ENCODE results near the gene ZSWIM7.
"Not testable (repeated sequence)": the region's sequence is repeated elsewhere in the genome, so short reads cannot be mapped to it uniquely, and the experiment has no call there.

The ZSWIM7 gene

DNA sequence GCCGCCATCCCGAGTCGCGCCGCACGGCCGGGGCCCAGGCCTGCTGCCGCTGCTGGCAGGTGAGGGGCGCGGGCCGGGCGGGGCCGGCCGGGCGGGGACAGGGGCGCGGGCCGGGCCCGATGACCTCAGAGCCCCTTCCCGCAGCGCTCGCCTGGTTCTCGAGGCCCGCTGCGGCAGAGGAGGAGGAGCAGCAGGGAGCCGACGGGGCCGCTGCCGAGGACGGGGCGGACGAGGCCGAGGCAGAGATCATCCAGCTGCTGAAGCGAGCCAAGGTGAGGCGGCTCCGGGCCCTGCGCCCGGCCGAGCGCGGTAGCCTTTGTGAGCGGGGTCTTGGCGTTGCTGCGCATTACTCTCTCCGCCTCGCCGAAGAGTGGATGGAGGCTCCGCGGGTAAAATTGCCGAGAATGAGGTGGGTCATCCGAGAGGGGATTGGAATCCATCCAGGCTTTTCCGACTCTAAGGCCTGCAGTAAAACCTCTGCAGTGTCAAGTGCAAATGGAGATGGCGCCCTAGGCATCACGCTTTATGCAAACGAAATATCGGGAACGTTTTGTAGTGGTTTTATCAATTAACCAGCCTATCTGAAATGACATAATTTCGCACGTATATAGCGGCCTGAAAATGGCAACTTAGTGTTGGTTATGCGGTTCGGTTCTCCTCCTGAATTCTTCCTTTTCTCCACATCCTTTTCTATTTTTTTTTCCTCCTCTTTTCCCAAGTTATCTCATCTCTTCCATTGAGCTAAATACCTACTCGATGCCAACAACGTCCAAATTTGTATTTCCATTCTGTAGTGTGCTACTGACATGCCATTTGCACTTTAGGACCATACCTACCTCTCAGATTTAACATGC lies 697 bp upstream of the ZSWIM7 start:
- DNase-seq (ENCODE audit: low read depth in 3 of 3) = no peak

DNA sequence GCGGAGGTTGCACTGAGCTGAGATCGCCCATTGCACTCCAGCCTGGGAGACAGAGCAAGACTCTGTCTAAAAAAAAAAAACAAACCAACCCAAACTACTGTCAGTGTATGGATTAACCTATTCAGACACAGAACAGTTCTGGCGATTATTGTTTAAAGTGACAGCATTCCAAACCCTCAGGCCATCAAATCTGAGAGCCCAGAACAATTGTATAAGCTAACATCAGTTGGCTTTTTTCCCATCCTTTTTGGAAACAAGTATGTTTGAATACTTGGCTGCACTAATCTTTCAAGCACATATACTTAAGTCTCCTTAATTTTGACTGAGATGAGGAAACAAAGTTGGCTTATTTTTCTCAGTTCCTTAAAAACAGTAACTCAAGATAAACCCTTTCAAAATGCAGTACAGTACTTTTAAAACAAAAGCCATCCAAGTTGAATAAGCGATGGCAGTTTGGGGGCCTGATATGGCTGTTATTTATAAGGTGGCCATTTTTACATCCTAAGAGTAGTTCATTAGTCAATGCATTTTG lies 1.4 kb downstream of the ZSWIM7 start:
- no peak for DNase-seq (ENCODE audit: low read depth in 3 of 3)

DNA sequence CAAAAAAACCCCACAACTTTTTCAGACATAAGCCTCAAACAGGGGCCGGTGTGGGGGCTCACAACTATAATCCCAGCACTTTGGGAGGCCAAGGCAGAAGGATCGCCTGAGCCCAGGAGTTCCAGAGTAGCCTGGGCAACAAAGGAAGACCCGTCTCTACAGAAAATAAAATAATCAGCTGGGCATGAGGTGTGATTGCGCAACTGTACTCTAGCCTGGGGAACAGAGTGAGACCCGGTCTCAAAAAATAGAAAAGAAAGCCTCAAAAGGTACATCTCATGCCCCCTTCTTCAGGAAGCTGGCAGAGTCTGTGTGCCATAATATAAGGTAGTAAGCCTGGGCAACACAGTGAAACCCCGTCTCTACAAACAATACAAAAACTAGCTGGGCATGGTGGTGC lies 3.2 kb downstream of the ZSWIM7 start:
- no peak for DNase-seq (ENCODE audit: low read depth in 3 of 3)

DNA sequence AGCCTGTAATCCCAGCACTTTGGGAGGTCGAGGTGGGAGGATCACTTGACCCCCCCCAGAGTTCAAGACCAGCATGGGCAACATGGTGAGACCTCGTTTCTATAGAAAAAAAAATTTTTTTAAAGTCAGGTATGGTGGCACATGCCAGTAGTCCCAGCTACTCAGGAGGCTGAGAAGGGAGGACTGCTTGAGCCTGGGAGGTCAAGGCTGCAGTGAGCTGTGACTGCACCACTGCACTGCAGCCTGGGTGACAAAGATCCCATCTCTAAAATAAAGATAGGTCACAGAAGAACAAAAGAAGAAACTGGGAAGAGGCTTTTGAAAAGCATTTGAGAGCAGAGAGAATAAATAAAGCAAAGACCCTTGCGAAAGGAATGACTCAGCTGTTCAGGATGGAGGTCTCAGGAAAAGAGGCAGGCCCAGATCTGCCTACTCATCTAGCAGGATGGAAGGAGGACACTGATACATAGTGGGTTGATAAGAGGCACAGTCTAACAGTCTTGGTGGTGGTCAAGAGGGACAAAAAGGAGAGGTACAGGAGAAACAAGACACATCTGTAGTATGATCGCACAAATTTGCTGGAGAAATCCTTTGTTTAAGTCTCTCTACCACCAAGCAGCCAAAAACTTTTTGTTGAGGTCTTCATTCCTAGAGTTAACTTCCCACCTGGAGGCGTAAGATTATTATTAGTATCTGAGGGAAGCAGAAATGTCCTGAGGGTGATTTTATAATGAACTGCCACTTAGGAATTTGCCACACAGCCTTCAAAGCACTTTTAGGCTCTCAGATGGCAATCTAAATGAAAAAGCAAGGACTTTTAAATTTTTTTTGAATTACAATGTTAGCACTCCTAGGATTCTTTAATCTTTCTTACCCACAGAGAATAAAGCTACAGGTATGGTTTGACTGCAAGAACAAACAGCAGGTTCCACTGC lies 17.6 kb downstream of the ZSWIM7 start:
- DNase-seq (ENCODE audit: low read depth in 3 of 3) = no peak

DNA sequence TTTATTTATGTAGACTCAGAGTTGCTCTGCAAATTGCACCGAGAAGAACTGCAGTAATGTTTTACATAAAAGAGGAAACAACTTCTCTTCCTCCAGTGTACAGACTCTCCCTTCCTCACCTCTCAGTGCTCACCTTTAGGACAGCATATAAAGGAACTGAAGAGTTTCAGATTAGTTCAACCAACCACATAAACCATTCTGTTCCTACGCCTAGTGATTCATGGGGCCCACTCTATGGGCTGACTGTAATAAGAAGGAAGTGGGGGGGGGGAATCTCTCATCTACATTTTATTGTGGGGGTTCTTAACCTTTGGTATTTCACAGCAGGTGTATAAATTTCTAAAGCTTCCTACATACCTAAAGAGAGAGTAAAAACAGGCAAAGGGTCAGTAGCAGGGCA lies 18.3 kb downstream of the ZSWIM7 start:
- DNase-seq (ENCODE audit: low read depth in 3 of 3) = no peak

DNA sequence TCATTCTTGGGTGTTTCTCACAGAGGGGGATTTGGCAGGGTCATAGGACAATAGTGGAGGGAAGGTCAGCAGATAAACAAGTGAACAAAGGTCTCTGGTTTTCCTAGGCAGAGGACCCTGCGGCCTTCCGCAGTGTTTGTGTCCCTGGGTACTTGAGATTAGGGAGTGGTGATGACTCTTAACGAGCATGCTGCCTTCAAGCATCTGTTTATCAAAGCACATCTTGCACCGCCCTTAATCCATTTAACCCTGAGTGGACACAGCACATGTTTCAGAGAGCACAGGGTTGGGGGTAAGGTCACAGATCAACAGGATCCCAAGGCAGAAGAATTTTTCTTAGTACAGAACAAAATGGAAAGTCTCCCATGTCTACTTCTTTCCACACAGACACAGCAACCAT lies 20.5 kb downstream of the ZSWIM7 start:
- not testable (repeated sequence) for DNase-seq (ENCODE audit: low read depth in 3 of 3)

DNA sequence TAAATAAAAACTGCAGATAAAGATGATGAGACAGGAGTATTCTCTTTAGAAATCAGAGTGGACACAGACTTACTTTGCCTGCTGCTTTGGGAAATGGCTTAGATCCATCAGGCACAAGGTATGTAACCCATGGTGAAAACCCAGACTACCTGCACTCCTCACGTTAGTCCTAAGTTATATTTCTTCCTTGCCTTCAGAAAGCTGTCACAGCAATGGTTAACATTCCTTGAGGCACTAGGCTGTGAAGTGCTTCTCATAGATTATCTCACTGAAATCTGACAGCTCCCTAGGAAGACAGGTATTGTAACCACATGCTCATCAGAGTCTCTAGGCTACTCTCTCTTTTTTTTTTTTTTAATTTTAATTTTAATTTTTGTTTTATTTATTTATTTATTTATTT lies 20.9 kb downstream of the ZSWIM7 start:
- DNase-seq (ENCODE audit: low read depth in 3 of 3) = no peak

DNA sequence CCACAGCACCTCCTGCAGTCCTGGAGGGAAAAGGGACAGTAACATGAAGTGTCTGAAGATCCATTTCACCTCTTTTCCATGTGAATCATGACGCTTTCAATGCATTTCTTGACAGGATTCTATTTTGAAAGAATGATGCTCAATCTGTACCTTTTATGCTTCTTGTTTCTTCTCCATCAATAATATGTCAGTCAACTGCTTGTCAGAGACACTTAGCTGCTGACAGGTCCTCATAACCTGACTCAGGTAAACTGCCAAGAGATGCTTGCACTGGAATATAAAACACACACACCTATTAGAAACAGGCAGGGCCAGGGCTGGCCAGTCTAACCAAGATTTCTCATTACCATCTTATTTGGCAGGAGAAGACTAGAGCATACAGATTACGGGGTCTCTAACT lies 21.6 kb downstream of the ZSWIM7 start:
- DNase-seq (ENCODE audit: low read depth in 3 of 3) = no peak

DNA sequence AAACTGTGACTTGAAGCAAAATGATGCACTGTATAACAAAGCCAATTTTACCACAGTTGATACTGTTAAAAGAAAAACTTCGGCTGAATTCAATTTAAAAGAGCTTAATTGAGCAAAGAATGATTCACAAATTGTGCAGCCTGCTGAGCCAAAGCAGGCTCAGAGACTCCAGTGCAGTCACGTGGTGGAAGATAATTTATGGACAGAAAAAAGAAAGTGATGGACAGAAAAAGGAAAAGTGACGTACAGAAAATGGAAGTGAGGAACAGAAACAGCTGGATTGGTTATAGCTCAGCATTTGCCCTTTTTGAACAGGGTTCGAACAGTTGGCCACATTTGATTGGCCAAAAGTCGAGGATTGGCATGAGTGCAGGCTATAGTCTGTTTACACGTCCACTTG lies 25.7 kb downstream of the ZSWIM7 start:
- DNase-seq (ENCODE audit: low read depth in 3 of 3) = no peak

DNA sequence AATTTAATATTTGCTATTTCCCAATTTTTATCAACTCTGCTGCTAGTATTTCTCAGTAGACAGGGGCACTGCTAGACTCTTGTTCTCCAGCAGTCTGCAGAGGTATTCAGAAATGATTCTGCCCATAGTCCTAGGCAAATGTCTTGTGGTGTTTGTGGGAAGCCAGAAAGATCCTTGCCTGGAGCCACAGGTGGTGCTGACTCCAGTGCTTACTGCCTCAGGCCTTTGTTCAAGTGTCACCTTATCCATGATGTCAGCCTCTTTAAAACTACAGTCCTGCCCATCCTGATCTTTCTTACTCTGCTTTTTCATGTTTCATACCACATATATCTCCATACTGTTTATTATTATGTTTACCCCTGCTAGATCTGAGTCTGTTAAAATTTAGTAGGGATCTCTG lies 26.5 kb downstream of the ZSWIM7 start:
- no peak for DNase-seq (ENCODE audit: low read depth in 3 of 3)

DNA sequence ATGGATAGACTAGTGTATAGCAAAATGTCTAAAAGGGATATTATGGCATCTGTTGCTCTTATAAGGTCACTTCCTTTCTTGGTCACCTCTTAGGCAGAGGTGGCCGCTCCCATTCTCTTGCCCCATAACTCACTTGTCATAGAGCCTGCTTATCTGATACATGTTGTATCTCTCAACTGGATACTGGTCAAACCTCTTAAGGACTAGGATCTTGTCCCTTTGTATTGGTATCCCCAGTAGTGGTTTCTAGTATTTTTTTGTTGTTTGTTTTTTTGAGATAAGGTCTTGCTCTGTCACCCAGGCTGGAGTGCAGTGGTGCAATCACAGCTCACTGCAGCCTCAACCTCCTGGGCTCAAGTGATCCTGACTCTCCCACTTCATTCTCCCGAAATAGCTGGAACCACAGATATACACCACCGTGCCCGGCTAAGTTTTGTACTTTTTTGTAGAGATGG lies 27.0 kb downstream of the ZSWIM7 start:
- no peak for DNase-seq (ENCODE audit: low read depth in 3 of 3)

DNA sequence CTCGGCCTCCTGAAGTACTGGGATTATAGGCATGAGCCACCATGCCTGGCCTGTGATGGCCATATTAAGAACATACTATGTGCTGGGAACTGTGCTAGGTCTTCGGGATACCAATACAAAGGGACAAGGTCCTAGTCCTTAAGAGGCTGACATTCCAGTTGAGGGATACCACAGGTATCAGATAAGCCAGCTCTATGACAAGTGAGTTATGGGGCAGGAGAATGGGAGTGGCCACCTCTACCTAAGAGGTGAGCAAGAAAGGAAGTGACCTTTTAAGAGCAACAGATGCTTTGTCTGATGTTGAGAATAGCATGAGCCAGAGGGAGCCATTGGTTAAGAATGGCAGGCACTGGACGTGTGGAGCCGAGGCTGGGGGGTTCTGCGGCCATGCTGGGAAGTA lies 27.6 kb downstream of the ZSWIM7 start:
- no peak for DNase-seq (ENCODE audit: low read depth in 3 of 3)

DNA sequence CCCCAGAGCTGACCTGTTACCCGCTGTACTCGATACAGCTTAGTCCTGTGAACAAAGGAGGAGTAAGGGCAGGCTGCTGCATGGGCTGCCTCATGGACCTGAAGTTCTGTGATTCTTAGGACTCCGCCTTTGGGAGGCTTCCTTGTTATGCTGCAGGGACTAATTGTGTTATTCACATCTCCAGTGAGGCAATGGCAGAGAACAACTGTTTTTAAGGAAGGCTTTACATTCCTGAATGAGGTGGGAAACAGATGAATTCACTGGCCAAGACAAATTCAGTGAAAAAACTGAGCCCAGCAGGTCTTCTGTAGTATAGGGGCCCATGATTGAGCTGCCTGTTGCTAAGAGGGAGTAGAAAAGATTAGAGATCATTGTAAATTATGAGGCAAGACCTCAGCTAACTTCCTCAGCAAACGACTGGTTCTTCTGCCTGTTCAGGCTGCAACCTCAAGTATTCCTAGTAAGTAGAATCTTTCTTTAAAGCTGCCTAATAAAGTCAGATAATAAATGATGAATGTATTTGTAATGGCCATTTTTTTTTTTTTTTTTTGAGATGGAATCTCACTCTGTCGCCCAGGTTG lies 28.3 kb downstream of the ZSWIM7 start:
- DNase-seq (ENCODE audit: low read depth in 3 of 3) = no peak

DNA sequence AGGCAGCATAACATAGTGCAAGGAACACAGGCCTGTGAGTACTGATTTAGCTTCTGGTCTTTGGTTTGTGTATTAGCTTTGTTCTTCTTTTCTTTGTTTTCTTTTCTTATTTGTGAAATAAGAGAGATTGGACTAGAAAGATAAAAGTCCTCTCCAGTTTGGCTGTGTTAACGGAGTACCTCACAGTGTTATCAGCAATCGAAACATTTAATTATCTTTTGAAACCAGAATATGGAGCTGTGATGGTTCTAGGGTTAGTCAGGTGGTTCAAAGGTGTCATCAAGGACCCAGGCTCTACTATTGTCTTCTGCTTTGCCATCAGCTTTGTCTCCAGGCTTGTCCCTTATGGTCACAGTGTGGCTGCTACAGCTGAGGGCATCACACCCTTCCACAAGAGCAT lies 29.0 kb downstream of the ZSWIM7 start:
- no peak for DNase-seq (ENCODE audit: low read depth in 3 of 3)

DNA sequence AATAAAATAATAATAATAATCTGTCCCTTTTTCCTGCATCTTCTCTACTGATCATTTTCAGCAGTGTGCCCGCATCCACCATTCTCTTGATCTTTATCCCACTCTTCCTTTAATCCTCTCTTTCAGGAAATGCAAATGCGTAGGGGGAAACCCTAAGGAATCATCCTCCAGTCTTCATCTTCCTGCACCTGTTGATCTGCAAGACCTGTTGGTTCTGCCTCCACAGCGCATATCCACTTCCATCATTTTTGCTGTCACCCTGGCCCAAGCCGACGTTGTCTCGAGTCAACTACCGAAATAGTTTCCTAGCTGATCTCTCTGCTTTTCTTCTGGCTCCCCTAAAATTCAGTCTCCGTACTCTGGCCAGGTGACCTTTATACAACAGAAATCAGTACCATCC lies 30.0 kb downstream of the ZSWIM7 start:
- no peak for DNase-seq (ENCODE audit: low read depth in 3 of 3)

DNA sequence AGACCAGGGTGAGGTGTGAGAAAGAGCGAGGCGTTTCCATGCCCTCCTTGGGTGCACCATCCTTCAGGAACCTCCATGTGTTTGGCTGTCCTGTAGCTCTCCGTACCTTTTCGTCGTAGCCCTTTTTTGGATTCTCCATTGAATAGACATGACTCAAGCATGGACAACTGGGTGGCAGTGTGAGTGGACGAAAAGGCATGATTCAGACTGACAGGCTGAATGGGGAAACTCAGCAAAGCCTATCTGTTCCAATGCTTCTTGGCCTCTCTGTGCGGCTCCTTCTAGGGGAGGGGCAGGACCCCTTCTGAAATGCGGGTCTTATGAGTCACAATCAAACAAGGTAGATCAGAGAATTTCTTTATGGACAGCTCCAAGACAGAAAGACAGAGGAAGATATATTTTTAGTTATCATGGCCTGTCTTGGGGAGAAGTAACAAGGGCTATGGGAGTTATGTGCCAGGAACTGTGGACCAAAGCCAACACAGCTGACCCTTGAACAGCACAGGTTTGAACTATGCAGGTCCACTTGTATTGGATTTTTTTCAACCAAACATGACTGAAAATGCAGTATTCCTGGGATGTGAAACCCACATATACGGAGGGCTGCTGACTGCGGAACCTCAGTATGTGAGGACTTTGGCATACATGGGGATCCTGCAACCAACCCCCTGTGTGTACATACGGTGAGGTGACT lies 31.7 kb downstream of the ZSWIM7 start:
- DNase-seq (ENCODE audit: low read depth in 3 of 3) = no peak

DNA sequence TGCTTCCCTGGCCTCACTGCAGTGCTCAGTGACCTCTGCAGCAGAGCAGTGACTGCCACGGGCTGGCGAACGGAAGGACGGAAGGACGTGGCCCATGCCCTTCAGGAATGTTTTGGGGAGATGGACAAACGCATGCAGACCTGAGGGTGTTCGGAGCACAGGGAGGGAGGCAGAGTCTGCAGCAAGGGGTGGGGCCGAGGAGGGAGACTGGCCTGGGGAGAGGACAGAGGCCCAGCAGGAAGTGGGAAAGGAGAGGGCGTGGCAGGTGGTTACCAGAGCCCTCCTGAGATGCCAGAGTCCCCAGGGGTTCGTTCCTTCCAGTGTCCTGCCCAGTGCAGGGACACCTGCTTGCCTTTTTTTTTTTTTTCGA lies 32.6 kb downstream of the ZSWIM7 start:
- no peak for DNase-seq (ENCODE audit: low read depth in 3 of 3)

DNA sequence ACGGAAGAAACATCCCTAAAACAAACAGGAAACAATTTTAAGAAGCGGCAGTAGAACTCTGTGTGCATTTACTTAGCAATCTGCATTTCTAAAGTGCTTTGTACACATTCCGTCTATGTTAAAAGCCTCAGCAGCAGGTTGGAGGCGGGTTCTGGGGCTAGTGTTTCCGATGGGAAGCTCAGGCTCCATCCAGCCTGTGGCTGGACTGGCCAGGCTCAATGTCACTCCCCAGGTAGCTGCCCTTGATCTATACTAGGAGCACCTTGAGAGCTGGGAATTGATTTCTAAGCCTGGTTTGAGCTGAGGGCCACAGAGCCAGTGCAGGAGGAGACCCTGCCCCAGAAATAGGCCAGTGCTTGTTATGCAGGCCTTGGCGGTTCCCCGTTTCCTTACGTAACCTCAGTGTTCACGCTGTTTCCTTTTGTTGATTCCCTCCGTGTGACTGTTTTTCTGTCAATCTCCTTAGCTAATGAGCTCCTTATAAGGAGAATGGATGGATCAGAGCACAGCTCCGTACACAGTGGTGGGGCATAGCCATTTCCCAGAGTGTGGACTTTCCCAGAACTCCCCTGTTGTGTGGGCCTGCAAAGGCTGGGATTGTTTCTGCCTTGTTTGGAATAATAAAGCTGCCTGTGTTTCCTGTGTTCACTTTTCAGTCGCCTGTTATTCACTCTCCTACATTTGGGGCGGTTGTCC lies 33.2 kb downstream of the ZSWIM7 start:
- no peak for DNase-seq (ENCODE audit: low read depth in 3 of 3)

DNA sequence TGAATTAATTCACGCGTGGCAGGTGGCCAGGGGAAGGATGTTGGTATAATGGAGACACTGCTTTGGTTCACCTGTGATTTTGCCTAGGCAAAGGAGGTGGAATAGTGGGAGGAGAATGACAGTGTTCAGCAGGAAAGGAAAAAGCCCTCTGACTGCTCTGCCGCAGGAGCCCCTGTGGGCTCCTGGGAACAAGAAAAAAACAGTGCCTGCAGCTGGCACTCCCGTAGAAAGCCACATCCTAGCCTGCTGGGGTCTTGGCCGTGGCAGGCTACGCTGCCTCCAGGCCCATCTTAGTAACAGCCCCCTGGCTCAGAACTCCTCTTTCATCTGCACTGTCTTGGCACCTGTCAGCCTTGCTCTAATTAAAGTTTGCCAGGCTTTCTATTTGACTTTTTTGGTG lies 34.0 kb downstream of the ZSWIM7 start:
- DNase-seq (ENCODE audit: low read depth in 3 of 3) = no peak

DNA sequence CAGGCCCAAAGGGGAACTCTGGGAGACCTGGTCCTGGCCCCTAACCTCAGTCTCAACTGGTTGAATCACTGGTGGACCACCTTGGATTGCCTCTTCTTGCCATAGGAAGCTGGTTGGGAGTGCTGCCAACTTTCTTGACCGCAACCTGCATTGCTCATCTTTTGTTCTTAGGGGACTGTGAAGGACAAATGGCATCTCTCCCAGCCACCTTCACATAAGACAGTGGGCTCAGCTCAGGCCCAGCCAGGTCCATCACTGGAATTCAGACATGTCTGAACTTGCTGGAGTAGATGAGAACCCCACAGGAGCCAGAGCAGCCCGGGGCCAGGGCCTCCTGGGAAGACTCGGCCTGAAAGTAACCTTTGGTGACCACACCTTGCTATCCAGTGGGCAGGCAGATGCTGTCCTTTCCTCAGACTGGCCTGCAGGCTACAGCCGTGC lies 35.8 kb downstream of the ZSWIM7 start:
- no peak for DNase-seq (ENCODE audit: low read depth in 3 of 3)

DNA sequence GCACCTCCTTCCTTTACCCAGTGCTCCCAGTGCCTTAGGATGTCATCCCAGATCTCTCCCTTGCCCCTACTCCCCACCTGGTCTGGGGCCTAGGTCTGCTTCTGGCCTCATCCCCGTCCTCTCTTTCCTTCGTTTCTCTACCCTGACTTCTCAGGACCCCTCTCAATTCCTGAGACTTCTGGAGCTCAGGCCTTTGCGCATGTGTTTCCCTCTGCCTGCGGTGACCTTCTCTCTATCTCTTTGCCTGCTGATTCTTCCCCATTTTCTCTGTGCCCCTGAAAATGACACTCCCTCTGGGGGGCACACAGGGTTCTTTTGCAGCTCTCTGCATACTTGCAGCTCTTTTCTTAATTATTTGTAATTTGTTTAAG lies 41.0 kb downstream of the ZSWIM7 start:
- DNase-seq (ENCODE audit: low read depth in 3 of 3) = no peak
